HUDEP-2 (cell line): ENCODE results near the gene C1QL4.
A peak's percentile ranks its signal among the peaks of the same experiment; 100 is the strongest.
"Not testable (repeated sequence)": the region's sequence is repeated elsewhere in the genome, so short reads cannot be mapped to it uniquely, and the experiment has no call there.

ENCODE experiments used
- DNase-seq, 76 experiments: peaks; one replicate each; lab custom pipeline; 2025; ENCODE audit not compliant: unreplicated experiment in 76 of 76; lab: John Stamatoyannopoulos, UW

Gene C1QL4

GRCh38 chr12:49335118-49335954, 1.7 kb downstream of the C1QL4 start:
- no peak for DNase-seq

DNA sequence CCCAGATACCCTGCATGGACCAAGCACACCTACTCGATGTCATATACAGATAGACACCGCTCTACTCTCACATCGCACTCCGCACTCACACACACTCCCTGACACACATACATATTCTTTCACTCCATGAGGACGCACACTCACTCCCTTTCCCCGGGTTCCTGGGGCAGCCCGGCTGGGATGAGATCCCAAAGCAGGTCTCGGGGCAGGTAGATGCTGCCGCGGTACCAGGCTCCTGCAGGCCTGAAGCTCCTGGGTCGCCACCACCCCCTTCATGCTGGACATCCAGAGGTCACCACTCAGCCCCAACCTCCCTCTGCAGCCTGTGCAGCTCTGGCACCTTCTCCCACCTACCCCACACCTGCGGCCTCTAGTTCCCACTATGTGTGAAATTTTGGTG, 2.3 kb downstream of the C1QL4 start:
- no peak for DNase-seq

DNA sequence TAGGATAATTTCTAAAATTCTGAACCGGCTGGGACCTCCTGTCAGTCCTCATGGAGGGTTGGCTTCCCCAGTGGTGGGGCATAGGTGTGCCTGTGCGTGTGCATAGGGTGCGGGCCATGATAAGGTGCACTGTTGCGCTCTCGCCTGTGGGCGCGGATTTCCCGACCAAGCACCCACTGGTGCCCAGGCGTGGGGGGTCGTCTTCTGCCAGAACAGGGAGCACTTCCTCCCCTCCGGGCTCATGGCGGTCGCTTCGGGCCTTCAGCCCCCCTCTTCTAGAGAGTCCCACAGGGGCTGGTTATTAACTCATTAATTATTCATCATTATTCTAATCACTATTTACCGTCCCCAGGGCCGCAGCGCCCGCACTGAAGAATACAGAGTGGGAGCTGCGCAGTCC, 2.8 kb downstream of the C1QL4 start:
- no peak for DNase-seq

DNA sequence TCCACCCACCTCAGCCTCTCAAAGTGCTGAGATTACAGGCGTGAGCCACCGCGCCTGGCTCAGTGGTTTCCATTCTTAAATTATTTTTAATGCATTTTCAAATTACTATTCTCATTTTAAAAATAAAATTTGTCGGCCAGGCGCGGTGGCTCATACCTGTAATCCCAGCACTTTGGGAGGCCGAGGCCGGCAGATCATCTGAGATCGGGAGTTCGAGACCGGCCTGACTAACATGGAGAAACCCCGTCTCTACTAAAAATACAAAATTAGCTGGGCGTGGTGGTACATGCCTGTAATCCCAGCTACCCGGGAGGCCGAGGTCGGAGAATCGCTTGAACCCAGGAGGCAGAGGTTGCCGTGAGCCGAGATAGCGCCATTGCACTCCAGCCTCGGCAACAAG, 3.2 kb downstream of the C1QL4 start:
- not testable (repeated sequence) for DNase-seq

- DNase-seq, result no peak
Observed at GRCh38 chr12:49332891-49333371, 4.1 kb downstream of the C1QL4 start.

GRCh38 chr12:49332441-49332861, 4.5 kb downstream of the C1QL4 start:
- no peak for DNase-seq

DNA sequence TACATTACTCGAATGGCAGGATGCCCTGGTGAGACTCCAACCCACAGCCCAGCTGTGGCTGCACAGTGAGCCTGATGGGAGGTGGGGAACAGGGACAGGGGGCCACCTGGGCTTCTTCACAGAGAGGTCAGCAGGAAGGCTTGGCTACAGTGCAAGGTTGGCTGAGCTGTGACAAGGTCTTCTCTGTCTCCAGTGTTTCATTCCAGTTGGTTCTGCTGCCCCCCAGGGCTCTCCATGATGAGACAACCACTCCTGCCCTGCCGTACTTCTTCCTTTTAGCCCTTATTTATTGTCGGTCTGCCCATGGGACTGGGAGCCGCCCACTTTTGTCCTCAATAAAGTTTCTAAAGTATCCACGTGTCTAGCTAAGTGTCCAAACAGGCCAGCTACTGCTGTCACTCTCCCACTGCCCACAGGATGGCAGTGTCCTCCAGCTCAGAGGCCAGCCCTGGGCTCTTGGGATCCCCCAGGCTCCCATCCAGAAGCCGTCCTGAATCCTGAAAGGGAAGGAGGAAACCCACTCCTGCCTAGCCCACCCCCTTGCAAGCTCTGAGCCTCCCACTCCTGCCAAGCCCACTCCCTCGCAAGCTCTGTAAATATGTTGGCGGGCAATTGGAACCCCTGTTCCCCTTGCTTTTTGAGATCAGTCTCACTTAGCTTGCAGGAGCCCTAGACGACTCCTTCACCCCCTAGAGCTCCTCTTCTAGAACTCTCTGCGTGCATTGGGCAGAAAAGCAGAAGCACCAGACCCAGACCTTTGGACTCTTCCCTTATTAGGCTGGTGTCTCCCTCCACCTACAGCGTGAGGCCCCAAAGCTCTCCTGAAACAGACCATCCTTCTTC, 5.4 kb downstream of the C1QL4 start:
- peak in 18 of 76 experiments; percentile 4 to 48 (median 20) for DNase-seq

DNA sequence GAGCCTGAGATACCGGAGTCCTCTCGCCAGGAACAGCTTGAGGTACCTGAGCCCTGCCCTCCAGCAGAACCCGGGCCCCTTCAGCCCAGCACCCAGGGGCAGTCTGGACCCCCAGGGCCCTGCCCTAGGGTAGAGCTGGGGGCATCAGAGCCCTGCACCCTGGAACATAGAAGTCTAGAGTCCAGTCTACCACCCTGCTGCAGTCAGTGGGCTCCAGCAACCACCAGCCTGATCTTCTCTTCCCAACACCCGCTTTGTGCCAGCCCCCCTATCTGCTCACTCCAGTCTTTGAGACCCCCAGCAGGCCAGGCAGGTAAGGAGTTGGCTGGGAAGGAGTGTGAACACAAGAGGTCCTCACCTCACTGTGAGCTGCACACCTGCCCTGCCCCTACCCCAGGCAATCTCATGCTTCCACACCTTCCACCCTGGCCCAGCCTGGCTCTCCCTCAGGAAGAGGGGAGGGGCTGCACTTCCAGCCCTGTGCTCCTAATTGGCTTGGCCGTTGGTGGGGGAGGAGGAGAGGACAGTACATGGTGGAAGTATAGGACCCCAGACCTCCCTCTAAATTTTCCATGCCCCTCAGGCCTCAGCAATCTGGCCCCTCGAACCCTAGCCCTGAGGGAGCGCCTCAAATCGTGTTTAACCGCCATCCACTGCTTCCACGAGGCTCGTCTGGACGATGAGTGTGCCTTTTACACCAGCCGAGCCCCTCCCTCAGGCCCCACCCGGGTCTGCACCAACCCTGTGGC, 6.2 kb downstream of the C1QL4 start:
- DNase-seq, result no peak

DNA sequence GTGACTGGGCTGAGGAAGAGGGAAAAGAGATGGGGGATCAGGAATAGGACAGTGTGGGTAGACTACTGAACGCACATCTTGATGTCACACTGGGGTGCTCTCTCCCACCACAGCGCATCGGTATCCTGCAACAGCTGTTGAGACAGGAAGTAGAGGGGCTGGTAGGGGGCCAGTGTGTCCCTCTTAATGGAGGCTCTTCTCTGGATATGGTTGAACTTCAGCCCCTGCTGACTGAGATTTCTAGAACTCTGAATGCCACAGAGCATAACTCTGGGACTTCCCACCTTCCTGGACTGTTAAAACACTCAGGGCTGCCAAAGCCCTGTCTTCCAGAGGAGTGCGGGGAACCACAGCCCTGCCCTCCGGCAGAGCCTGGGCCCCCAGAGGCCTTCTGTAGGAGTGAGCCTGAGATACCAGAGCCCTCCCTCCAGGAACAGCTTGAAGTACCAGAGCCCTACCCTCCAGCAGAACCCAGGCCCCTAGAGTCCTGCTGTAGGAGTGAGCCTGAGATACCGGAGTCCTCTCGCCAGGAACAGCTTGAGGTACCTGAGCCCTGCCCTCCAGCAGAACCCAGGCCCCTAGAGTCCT, 6.9 kb downstream of the C1QL4 start:
- DNase-seq, result no peak

DNA sequence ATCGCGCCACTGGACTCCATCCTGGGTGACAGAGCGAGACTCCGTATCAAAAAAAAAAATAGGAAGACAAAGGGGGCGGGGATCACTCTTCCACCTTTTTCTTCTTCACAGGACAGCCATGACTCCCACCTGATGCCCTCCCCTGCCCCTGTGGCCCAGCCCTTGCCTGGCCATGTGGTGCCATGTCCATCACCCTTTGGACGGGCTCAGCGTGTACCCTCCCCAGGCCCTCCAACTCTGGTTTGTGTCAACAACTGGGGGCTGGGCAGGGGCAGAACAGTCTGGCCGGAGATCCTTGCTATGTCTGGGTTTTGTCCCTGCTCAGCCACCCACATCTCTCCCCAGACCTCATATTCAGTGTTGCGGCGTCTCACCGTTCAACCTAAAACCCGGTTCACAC, 8.2 kb downstream of the C1QL4 start:
- no peak for DNase-seq

- DNase-seq, result no peak
Observed at GRCh38 chr12:49327887-49328286, 9.1 kb downstream of the C1QL4 start.

- DNase-seq, result no peak
Observed at GRCh38 chr12:49327368-49327767, 9.6 kb downstream of the C1QL4 start.

GRCh38 chr12:49325606-49326005, 11.4 kb downstream of the C1QL4 start:
- no peak for DNase-seq

DNA sequence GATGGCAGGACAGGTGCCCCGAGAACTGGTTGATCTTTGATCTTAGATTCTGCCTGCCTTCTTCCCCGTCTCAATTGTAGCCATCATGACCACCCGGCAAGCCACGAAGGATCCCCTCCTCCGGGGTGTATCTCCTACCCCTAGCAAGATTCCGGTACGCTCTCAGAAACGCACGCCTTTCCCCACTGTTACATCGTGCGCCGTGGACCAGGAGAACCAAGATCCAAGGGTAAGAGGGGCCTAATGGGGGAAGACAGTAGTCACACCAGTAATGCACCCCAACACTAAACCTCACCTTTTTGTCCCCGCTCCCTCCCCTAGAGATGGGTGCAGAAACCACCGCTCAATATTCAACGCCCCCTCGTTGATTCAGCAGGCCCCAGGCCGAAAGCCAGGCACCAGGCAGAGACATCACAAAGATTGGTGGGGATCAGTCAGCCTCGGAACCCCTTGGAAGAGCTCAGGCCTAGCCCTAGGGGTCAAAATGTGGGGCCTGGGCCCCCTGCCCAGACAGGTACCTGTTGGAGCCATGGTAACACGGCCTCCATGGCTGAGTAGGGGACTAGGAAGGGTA, 13.4 kb downstream of the C1QL4 start:
- DNase-seq, result no peak

GRCh38 chr12:49322708-49323523, 14.1 kb downstream of the C1QL4 start, which contains the start of gene TROAP:
Gene TROAP, plus strand, starts transcription at chr12:49323255. Its CDS starts 354 bp downstream, at chr12:49323609.
- DNase-seq, result peak in 75 of 76 experiments; percentile 48 to 99 (median 97)

DNA sequence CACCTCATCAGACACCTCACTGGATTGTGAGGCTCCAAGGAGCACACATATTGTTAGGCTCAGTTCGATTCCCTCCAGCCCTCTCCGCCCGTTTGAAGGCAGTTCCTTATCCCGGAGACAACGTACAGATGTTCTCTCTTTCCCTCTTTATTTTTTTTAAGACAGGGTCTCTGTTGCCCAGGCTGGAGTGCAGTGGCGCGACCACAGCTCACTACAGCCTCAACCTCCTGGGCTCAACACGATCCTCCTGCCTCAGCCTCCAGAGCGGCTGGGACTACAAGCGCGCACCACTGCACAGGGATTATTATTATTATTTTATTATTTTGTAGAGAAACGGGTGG, 14.7 kb downstream of the C1QL4 start:
- no peak for DNase-seq

DNA sequence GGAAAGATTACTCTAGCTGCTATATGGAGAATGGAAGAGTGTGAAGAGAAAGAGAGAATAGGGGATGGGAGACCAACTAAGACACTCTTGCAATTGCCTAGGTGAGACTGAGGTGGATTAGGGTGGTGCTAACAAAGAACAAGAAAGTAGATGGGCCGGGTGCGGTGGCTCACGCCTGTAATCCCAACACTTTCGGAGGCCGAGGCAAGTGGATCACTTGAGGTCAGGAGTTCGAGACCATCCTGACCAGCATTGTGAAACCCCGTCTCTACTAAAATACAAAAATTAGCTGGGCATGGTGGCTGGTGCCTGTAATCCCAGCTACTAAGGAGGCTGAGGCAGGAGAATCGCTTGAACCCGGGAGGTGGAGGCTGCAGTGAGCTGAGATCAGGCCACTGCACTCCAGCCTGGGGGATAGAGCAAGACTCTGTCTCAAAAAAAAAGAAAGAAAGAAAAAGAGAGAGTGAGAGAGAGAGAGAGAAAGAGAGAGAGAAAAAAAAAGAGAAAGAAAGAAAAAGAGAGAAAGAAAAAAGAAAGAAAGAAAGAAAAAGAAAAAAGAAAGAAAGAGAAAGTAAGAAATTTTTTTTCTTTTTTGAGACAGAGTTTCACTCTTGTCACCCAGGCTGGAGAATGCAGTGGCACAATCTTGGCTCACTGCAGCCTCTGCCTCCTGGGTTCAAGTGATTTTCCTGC, 16.4 kb downstream of the C1QL4 start:
- not testable (repeated sequence) for DNase-seq

GRCh38 chr12:49317118-49317517, 19.9 kb downstream of the C1QL4 start:
- not testable (repeated sequence) for DNase-seq

DNA sequence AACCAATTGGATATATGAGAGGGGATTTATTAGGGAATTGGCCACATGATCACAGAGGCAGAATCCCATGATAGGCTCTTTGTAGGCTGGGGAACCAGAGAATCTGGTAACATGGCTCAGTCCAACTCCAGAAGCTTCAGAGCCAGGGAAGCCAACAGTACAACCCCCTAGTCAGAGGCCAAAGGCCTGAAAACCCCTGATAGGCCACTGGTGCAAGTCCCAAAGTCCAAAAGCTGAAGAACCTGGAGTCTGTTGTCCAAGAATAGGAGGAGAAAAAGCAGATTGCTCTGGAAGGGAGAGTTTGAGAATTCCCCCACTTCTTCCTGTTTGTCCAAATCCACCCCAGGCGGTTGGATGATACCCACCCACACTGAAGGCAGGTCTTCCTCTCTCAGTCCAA, 22.2 kb downstream of the C1QL4 start:
- DNase-seq, result no peak
